ENCODE measurements around the gene EPG5. TPM values are rescaled to one million over a fixed set of nuclear protein-coding genes. Genes with fewer than 3 reads are reported as not detected.

EPG5 gene
- total and polyA plus RNA-seq, 2 experiments from 2014 or later: 4.6 to 32.1 TPM

- Histone ChIP-seq H3K36me3 (replicated peaks; ENCODE audit: insufficient read depth, low read depth) (no peaks in the 10 kb centered on the region), H4K20me1 (ENCODE audit: insufficient read depth, poor library complexity, severe bottlenecking) (no peaks in the 10 kb centered on the region), H3K4me2 (no peak overlapping the region), H2AFZ (no peak overlapping the region), H3K27me3 (no peaks in the 10 kb centered on the region), H3K9me2 (replicated peaks; ENCODE audit: insufficient read depth) (no peaks in the 10 kb centered on the region), H3K9me3 (ENCODE audit: low read depth) (no peaks in the 10 kb centered on the region), H3K79me2 (no peaks in the 10 kb centered on the region), H3K4me3 (no peak overlapping the region), H3K27ac (no peak overlapping the region), H3K4me1 (ENCODE audit: insufficient read depth) (no peaks in the 10 kb centered on the region)
- WGBS (ENCODE audit: low lambda C conversion rate, missing lambda C conversion rate): 81% methylated on average over 3 of the region's 3 CpGs
- TF ChIP-seq EZH2 (IDR thresholded peaks at IDR 0.05; ENCODE audit: borderline replicate concordance): no peak
- TF ChIP-seq CTCF (IDR thresholded peaks at IDR 0.05; ENCODE audit: poor library complexity): no peak
- TF ChIP-seq EZH2phosphoT487 (IDR thresholded peaks at IDR 0.05; ENCODE audit: low read depth, severe bottlenecking, unreplicated experiment): no peak
- DNase-seq (ENCODE audit: low spot score): no peak
Observed at GRCh38 chr18:45999536-45999935, 32.4 kb upstream of the EPG5 start.

- H3K27me3 ChIP-seq: no peaks in the 10 kb centered on the region
Observed at GRCh38 chr18:45998244-45998643, 31.1 kb upstream of the EPG5 start.

GRCh38 chr18:45997700-45998151, 30.6 kb upstream of the EPG5 start:
- no peaks in the 10 kb centered on the region for H3K9me3 ChIP-seq (ENCODE audit: low read depth)
- no peak overlapping the region for H2AFZ ChIP-seq
- no peaks in the 10 kb centered on the region for H4K20me1 ChIP-seq (ENCODE audit: insufficient read depth, poor library complexity, severe bottlenecking)
- H3K4me3 ChIP-seq: no peak overlapping the region
- TF ChIP-seq EZH2 (IDR thresholded peaks at IDR 0.05; ENCODE audit: borderline replicate concordance) (no peak), CTCF (IDR thresholded peaks at IDR 0.05; ENCODE audit: poor library complexity) (no peak)
- H3K79me2 ChIP-seq: no peaks in the 10 kb centered on the region
- no peak overlapping the region for H3K27ac ChIP-seq
- H3K4me2 ChIP-seq: no peak overlapping the region
- no peaks in the 10 kb centered on the region for H3K36me3 ChIP-seq (replicated peaks; ENCODE audit: insufficient read depth, low read depth)
- 94% methylated on average over 5 of the region's 8 CpGs for WGBS (ENCODE audit: low lambda C conversion rate, missing lambda C conversion rate)
- H3K4me1 ChIP-seq (ENCODE audit: insufficient read depth): no peaks in the 10 kb centered on the region
- no peak for DNase-seq (ENCODE audit: low spot score)
- no peaks in the 10 kb centered on the region for H3K27me3 ChIP-seq
- no peaks in the 10 kb centered on the region for H3K9me2 ChIP-seq (replicated peaks; ENCODE audit: insufficient read depth)

More at GRCh38 chr18:45998244-45998643, 31.1 kb upstream of the EPG5 start:
- 67% methylated on average over 3 of the region's 3 CpGs for WGBS (ENCODE audit: low lambda C conversion rate, missing lambda C conversion rate)
- Histone ChIP-seq H3K4me1 (ENCODE audit: insufficient read depth) (no peaks in the 10 kb centered on the region), H3K79me2 (no peaks in the 10 kb centered on the region), H3K9me3 (ENCODE audit: low read depth) (no peaks in the 10 kb centered on the region), H3K27ac (no peak overlapping the region), H4K20me1 (ENCODE audit: insufficient read depth, poor library complexity, severe bottlenecking) (no peaks in the 10 kb centered on the region), H2AFZ (no peak overlapping the region), H3K9me2 (replicated peaks; ENCODE audit: insufficient read depth) (no peaks in the 10 kb centered on the region), H3K4me2 (no peak overlapping the region), H3K4me3 (no peak overlapping the region), H3K36me3 (replicated peaks; ENCODE audit: insufficient read depth, low read depth) (no peaks in the 10 kb centered on the region)
- no peak for DNase-seq (ENCODE audit: low spot score)
- TF ChIP-seq CTCF (IDR thresholded peaks at IDR 0.05; ENCODE audit: poor library complexity): no peak
- TF ChIP-seq EZH2phosphoT487 (IDR thresholded peaks at IDR 0.05; ENCODE audit: low read depth, severe bottlenecking, unreplicated experiment): no peak
- no peak for TF ChIP-seq EZH2 (IDR thresholded peaks at IDR 0.05; ENCODE audit: borderline replicate concordance)

- H3K36me3 ChIP-seq (replicated peaks; ENCODE audit: insufficient read depth, low read depth): no peaks in the 10 kb centered on the region
- H2AFZ ChIP-seq: no peak overlapping the region
- no peaks in the 10 kb centered on the region for H3K27me3 ChIP-seq
- no peaks in the 10 kb centered on the region for H4K20me1 ChIP-seq (ENCODE audit: insufficient read depth, poor library complexity, severe bottlenecking)
- H3K79me2 ChIP-seq: no peaks in the 10 kb centered on the region
- H3K9me3 ChIP-seq (ENCODE audit: low read depth): no peaks in the 10 kb centered on the region
- no peak for DNase-seq (ENCODE audit: low spot score)
- no peak overlapping the region for H3K4me2 ChIP-seq
- H3K4me3 ChIP-seq: no peak overlapping the region
- no peaks in the 10 kb centered on the region for H3K4me1 ChIP-seq (ENCODE audit: insufficient read depth)
- H3K9me2 ChIP-seq (replicated peaks; ENCODE audit: insufficient read depth): no peaks in the 10 kb centered on the region
- 93% methylated on average over 3 of the region's 3 CpGs for WGBS (ENCODE audit: low lambda C conversion rate, missing lambda C conversion rate)
- H3K27ac ChIP-seq: no peak overlapping the region
- TF ChIP-seq EZH2phosphoT487 (IDR thresholded peaks at IDR 0.05; ENCODE audit: low read depth, severe bottlenecking, unreplicated experiment) (no peak), CTCF (IDR thresholded peaks at IDR 0.05; ENCODE audit: poor library complexity) (no peak), EZH2 (IDR thresholded peaks at IDR 0.05; ENCODE audit: borderline replicate concordance) (no peak)
Observed at GRCh38 chr18:45995461-45995860, 28.3 kb upstream of the EPG5 start.
